SK-N-MC (cell line): ENCODE results near the gene S100A6.

Experiments
- DNase-seq: peaks from one replicate; pipeline ENCODE4 v3.0.0-alpha.2; 2011; ENCODE audit warnings: low read depth, low spot score
- H3K27ac ChIP-seq: fragments of 200-600 bp; sonication (generic); 2 replicates; pipeline ENCODE4 v1.5.1; 2016; ENCODE audit warnings: mixed run types
- H3K36me3 ChIP-seq: fragments of 200-600 bp; sonication (generic); 2 replicates; pipeline ENCODE4 v1.6.1; 2017; ENCODE audit warnings: antibody characterized with exemption, low read length, mixed read lengths; ENCODE audit not compliant: insufficient read depth
- H3K4me3 ChIP-seq: fragments of 200-600 bp; sonication (generic); 2 replicates; pipeline ENCODE4 v1.5.1; 2016
- H3K9ac ChIP-seq: fragments of 200-600 bp; sonication (generic); 2 replicates; pipeline ENCODE4 v1.8.0; 2017; ENCODE audit warnings: mixed run types, mixed read lengths; ENCODE audit not compliant: insufficient read length
- H3K9me3 ChIP-seq: fragments of 200-600 bp; sonication (generic); 2 replicates; pipeline ENCODE4 v1.6.1; 2017; ENCODE audit warnings: low read depth, mild to moderate bottlenecking, antibody characterized with exemption, low read length, moderate library complexity, mixed read lengths
- EZH2 ChIP-seq: fragments of 200-600 bp; sonication (generic); IDR thresholded peaks from one replicate; pipeline ENCODE4 v1.6.1; 2017; ENCODE audit warnings: antibody characterized with exemption
- FOXP2 ChIP-seq: optimal IDR thresholded peaks from 2 replicates; pipeline ENCODE3; 2011; ENCODE audit warnings: mild to moderate bottlenecking, moderate library complexity; ENCODE audit not compliant: insufficient read depth; ENCODE audit errors: extremely low read length, control extremely low read depth
- POLR2AphosphoS5 ChIP-seq: IDR thresholded peaks from 2 replicates; pipeline ENCODE4 v1.6.1; 2012; ENCODE audit warnings: mild to moderate bottlenecking, low read depth, low read length, borderline replicate concordance

Gene S100A6

GRCh38 chr1:153547560-153548551, 12.1 kb upstream of the S100A6 start:
- H3K9me3 ChIP-seq = no peaks in the 10 kb centered on the region
- no peak overlapping the region for H3K9ac ChIP-seq
- no peaks in the 10 kb centered on the region for H3K36me3 ChIP-seq
- no peak for TF ChIP-seq POLR2AphosphoS5
- no peak for TF ChIP-seq FOXP2
- TF ChIP-seq EZH2 = no peak
- no peak for DNase-seq
- H3K27ac ChIP-seq = peak overlapping the region; percentile 83
- peak overlapping the region; percentile 44 for H3K4me3 ChIP-seq

DNA sequence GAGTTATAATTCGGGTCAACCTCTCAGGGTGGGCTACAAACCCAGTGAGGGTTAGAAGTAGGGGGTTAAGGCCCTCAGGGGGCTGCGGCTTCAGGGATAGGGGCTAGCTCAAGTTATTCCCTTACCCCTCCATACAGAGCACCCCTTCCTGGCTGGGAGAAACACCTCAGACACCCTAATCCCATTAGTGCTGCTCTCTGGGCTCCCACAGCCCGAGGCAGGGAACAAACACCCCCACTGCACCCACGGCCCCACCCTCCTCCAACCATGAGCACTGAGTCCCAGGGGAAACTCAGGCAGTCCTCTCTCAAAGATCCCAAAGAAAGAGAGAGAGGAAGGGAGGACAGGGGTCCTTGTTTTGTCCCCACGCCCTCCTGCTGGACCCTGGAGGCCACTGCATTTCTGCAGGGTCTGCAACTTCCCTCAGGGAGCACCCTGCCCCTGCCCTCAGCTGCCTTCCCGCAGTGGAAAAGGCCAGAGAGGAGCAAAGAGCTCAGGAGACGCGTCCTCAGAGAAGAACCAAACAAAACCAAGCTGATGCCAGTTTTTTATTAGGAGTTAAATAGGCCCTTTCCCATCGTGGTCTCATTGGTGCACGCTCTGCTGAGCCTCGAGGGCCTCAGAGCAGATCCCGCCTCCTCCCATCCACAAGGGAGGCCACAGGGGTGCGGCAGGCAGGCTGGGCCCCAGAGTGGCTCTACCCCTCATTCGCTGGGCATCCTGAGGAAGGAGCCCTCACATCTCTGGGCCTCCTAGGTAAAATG, 11.2 kb upstream of the S100A6 start:
- Histone ChIP-seq H3K9me3 (no peaks in the 10 kb centered on the region), H3K9ac (peak overlapping the region; percentile 2), H3K4me3 (peak overlapping the region; percentile 44), H3K27ac (peak overlapping the region; percentile 83), H3K36me3 (no peaks in the 10 kb centered on the region)
- DNase-seq = peak; percentile 44
- TF ChIP-seq FOXP2 (no peak), POLR2AphosphoS5 (peak; percentile 71; the same call in 1 of the 2 replicates)

GRCh38 chr1:153546371-153546770, 10.6 kb upstream of the S100A6 start:
- no peak for TF ChIP-seq POLR2AphosphoS5
- TF ChIP-seq FOXP2 = no peak
- no peak for TF ChIP-seq EZH2
- H3K9me3 ChIP-seq = no peaks in the 10 kb centered on the region
- peak overlapping the region; percentile 2 for H3K9ac ChIP-seq
- H3K4me3 ChIP-seq = no peak overlapping the region
- peak overlapping the region; percentile 83 for H3K27ac ChIP-seq
- H3K36me3 ChIP-seq = no peaks in the 10 kb centered on the region
- no peak for DNase-seq

GRCh38 chr1:153545067-153546055, 9.6 kb upstream of the S100A6 start, which contains the start of gene S100A4:
Gene S100A4, minus strand, starts transcription at chr1:153545806. Its CDS starts 1,012 bp downstream, at chr1:153544794.
- peak within 1 kb of the TSS; percentile 44 for H3K9ac ChIP-seq
- no peaks in the 10 kb centered on the region for H3K9me3 ChIP-seq
- peak within 1 kb of the TSS; percentile 65 for H3K4me3 ChIP-seq
- TF ChIP-seq FOXP2 = peak; percentile 68
- no peak for TF ChIP-seq EZH2
- TF ChIP-seq POLR2AphosphoS5 = peak; percentile 84
- DNase-seq = peak; percentile 80
- no peaks in the 10 kb centered on the region for H3K36me3 ChIP-seq
- H3K27ac ChIP-seq = peak within 1 kb of the TSS; percentile 83

- Histone ChIP-seq H3K9ac (peak overlapping the region; percentile 44), H3K27ac (peak overlapping the region; percentile 79)
Measured at GRCh38 chr1:153544453-153545066, 8.8 kb upstream of the S100A6 start.

DNA sequence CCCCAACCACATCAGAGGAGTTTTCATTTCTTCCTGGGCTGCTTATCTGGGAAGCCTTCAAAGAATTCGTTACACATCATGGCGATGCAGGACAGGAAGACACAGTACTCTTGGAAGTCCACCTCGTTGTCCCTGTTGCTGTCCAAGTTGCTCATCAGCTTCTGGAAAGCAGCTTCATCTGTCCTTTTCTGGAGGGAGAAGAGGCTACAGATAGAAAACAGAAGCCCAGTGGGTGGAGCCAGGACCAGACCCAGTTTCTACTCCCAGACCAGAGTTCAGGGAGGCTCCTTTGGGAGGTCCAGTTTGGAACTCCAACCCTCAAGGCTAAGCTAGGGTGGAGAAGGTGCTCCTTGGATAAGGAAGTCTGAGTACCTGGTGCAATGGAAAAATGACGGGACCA, 7.9 kb upstream of the S100A6 start:
- TF ChIP-seq EZH2 = no peak
- no peak for TF ChIP-seq POLR2AphosphoS5
- no peak for TF ChIP-seq FOXP2
- no peaks in the 10 kb centered on the region for H3K36me3 ChIP-seq
- no peaks in the 10 kb centered on the region for H3K9me3 ChIP-seq
- no peak for DNase-seq
- no peak overlapping the region for H3K4me3 ChIP-seq
- no peak overlapping the region for H3K27ac ChIP-seq
- H3K9ac ChIP-seq = no peak overlapping the region

More at GRCh38 chr1:153544453-153545066, 8.8 kb upstream of the S100A6 start:
- TF ChIP-seq FOXP2 (no peak), POLR2AphosphoS5 (peak; percentile 77; the same call in 1 of the 2 replicates), EZH2 (no peak)
- no peak for DNase-seq
- peak overlapping the region; percentile 65 for H3K4me3 ChIP-seq
- no peaks in the 10 kb centered on the region for H3K36me3 ChIP-seq
- no peaks in the 10 kb centered on the region for H3K9me3 ChIP-seq
